Heart left ventricle (tissue), 16 donors: ENCODE measurements around the gene CDCA5. TPM values are rescaled to one million over a fixed set of nuclear protein-coding genes. Genes with fewer than 3 reads are reported as not detected.

ENCODE experiments used
- ATAC-seq, 4 donors: fragments of 200-7000 bp; cut with Tn5 transposase; one replicate each; pipeline ENCODE4 v1.9.1; 2020 to 2022; ENCODE audit warnings: moderate library complexity in 4 of 4, mild to moderate bottlenecking in 3 of 4, moderate number of reproducible peaks in 1 of 4
- DNase-seq, 5 donors: peaks; one replicate each; pipeline ENCODE4 v3.0.0-alpha.2; 2020
- H3K27ac ChIP-seq, 12 donors: fragments of 200-600 bp; sonication (generic) in 4 of 12; one replicate each; pipeline versions ENCODE4 v1.5.0 to v1.8.0; 2016 to 2022; ENCODE audit warnings: mild to moderate bottlenecking in 2 of 12
- H3K27me3 ChIP-seq, 9 donors: fragments of 200-600 bp; sonication (generic) in 2 of 9; one replicate each; pipeline versions ENCODE4 v1.5.1 to v1.8.0; 2016 to 2022; ENCODE audit warnings: mild to moderate bottlenecking in 3 of 9
- H3K36me3 ChIP-seq, 9 donors: fragments of 200-600 bp; sonication (generic) in 2 of 9; one replicate each; pipeline versions ENCODE4 v1.5.0 to v1.8.0; 2018 to 2022; ENCODE audit warnings: mild to moderate bottlenecking in 2 of 9
- H3K4me1 ChIP-seq, 12 donors: fragments of 200-600 bp; sonication (generic) in 4 of 12; one replicate each; pipeline versions ENCODE4 v1.5.0 to v1.8.0; 2016 to 2022; ENCODE audit warnings: mild to moderate bottlenecking in 3 of 12
- H3K4me3 ChIP-seq, 12 donors: fragments of 200-600 bp; sonication (generic) in 4 of 12; one replicate each; pipeline versions ENCODE4 v1.5.0 to v1.8.0; 2017 to 2022; ENCODE audit warnings: mild to moderate bottlenecking in 9 of 12, moderate library complexity in 4 of 12
- H3K9me3 ChIP-seq, 12 donors: fragments of 200-600 bp; sonication (generic) in 4 of 12; one replicate each; pipeline versions ENCODE4 v1.5.0 to v1.8.0; 2016 to 2022; ENCODE audit warnings: mild to moderate bottlenecking in 1 of 12
- CTCF ChIP-seq, 12 donors: fragments of 200-600 bp; sonication (generic) in 4 of 12; IDR thresholded peaks; one replicate each; pipeline versions ENCODE4 v1.5.0 to v1.8.0; 2018 to 2022; ENCODE audit warnings: antibody characterized with exemption in 12 of 12, mild to moderate bottlenecking in 5 of 12
- POLR2A ChIP-seq, 2 donors: fragments of 450-650 bp; IDR thresholded peaks; one replicate each; pipeline ENCODE4 v1.6.1; 2017; ENCODE audit warnings: antibody characterized with exemption in 2 of 2, mild to moderate bottlenecking in 2 of 2, moderate library complexity in 2 of 2
- WGBS, 4 donors: extraction: QIAGEN DNeasy Blood & Tissue Kit in 2 of 4; methylation state at CpG; one replicate each; pipeline versions ENCODE4 v1.1.5 to v1.1.7; 2013 to 2018; 5-methylcytosine and 5-hydroxymethylcytosine counted together
- intact Hi-C, 10 donors: fragments of 100-400 bp; cut with DNase I; formaldehyde crosslinking; loops; one replicate each; pipeline versions ENCODE4 v1.11.1 to v1.14.2; 2022
- polyA plus RNA-seq, 2 donors: library from polyadenylated mRNA; stranded (reverse); fragments of 200-250 nt; gene quantifications; one replicate each; pipeline ENCODE4 v1.2.3, GENCODE V29; 2013
- total RNA-seq, 9 donors: library from RNA; depleted of rRNA in 2 of 9; stranded (reverse); fragments of >200 nt in 2 of 9; fragmentation: NEBNext Ultra II Directional in 3 of 9; extraction: Animal tissue kit (Norgen Biotek cat#: 25700) in 3 of 9; gene quantifications; one replicate each; pipeline versions ENCODE4 v1.1.0 to v1.2.4, GENCODE V29; 2016 to 2023
- donor health status: ischemic (EF 13 %, LVEDD 7.1; RV severe dilation, severe dysfunction).
- donor health status: healthy with polysubstance abuse.
- donor health status: DM: no; HTN: yes; CAD: no.
- donor health status: DM: no; HTN: no; CAD: no.
- donor health status: ischemic (EF 25% LVEDD 6.9; RV normal size, moderate dysfunction).
- donor health status: ischemic (EF 25% LVEDD 5.7; RV mildly dilated, moderate dysfunction).
- donor health status: healthy.
- donor health status: DM: yes; HTN: yes; CAD: no.
- donor health status: ischemic (EF 35%, LVEDD 5.7; RV mildly dilated, moderate dysfunction).
- donor health status: nonischemic (EF 11% LVEDD 7.7; RV severe dilation, severe dysfunction).
- donor health status: DM: yes; HTN: yes; CAD: no.
- donor health status: PGD.
- donor health status: ischemic (EF 29% LVEDD 5.4; RV normal size, mild dysfunction).
- donor health status: nonischemic (EF 23%, LVEDD 6.1; RV moderate dilation, normal function).

The CDCA5 gene
- total and polyA plus RNA-seq, 11 donors = 0.38 to 11.6 (median 0.81) TPM

- intact Hi-C loops = loop anchor here in 1 of 10 donors (10.0 kb wide), 1 partner anchor 201 kb away; the partner anchor contains the start of gene PPP2R5B
- H3K9me3 ChIP-seq = no peaks in the 10 kb centered on the region
- H3K36me3 ChIP-seq = peaks cover 0 to 73% (median 69%) of the 10 kb centered on the region in 9 donors
- TF ChIP-seq POLR2A (IDR thresholded peaks at IDR 0.05) (no peak), CTCF (IDR thresholded peaks at IDR 0.05) (no peak)
- ATAC-seq (no peak), DNase-seq (no peak)
- 88 to 93% (median 91%) methylated on average over 12 of the region's 12 CpGs for WGBS, 4 donors
- H3K27ac ChIP-seq = no peak overlapping the region
- peaks cover 0 to 24% (median 19%) of the 10 kb centered on the region in 12 donors for H3K4me1 ChIP-seq
- no peak overlapping the region for H3K4me3 ChIP-seq
- no peaks in the 10 kb centered on the region for H3K27me3 ChIP-seq
Measured at GRCh38 chr11:65125197-65126056, 41.6 kb upstream of the CDCA5 start.

- ATAC-seq = no peak
- DNase-seq = no peak
- H3K9me3 ChIP-seq = no peaks in the 10 kb centered on the region
- no peak overlapping the region for H3K27ac ChIP-seq
- H3K4me1 ChIP-seq = peaks cover 0 to 29% (median 20%) of the 10 kb centered on the region in 12 donors
- H3K36me3 ChIP-seq = peaks cover 0 to 73% (median 69%) of the 10 kb centered on the region in 9 donors
- no peak for TF ChIP-seq CTCF (IDR thresholded peaks at IDR 0.05)
- no peak for TF ChIP-seq POLR2A (IDR thresholded peaks at IDR 0.05)
- H3K27me3 ChIP-seq = no peaks in the 10 kb centered on the region
- WGBS, 4 donors = 86 to 93% (median 91%) methylated on average over 5 of the region's 5 CpGs
- intact Hi-C loops = loop anchor here in 3 of 10 donors (5.0 to 10.0 kb wide), 2 partner anchors 58 to 200 kb away; partner anchors contain the start of genes CAPN1 (in 2 of the 3) and PPP2R5B (in 1 of the 3)
- no peak overlapping the region for H3K4me3 ChIP-seq
Measured at GRCh38 chr11:65124480-65125196, 40.8 kb upstream of the CDCA5 start.

DNA sequence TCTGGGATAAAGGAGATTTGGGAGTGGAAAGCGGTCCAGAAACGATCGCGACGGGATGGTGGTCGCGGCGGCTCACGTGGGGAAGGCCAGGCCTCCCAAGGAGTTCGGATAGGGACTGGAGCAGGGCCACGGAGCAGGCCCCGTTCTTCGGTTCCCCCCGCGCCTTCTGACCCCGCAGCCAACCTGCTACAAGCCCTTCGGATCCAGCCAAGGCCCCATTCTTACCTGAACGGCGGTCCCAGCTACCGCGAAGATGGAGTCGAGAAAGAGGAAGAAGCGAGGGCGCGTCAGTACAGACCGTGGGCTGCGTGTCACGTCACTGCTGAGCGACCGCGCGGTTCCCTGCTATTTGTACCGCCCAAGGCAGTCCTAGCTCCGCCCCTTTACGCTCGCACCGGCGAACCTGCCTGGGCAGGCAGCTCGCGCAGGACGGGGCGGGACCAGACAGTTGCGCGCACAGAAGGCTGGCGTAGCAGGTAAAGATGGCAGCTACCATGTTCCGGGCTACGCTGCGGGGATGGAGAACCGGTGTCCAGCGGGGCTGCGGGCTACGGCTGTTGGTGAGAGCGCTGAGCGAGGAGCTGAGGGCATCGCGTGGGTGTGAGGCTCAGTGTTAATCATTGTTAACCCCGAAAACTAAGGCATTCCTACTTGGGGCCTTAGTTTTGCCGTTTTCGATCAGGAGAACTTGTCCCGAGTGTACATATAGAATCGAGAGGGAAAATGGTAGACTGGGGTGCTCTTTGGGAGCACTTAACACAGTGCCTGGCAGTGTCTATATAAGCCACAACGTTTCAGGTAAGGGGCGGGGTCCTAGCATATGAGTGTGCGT, 38.2 kb upstream of the CDCA5 start, which contains the start of the genes FAU and MRPL49:
Gene FAU, minus strand, starts transcription at position 270 of the 832 bp plus-strand sequence. CDS start 321 bp downstream, outside the sequence.
Gene MRPL49, plus strand, starts transcription at position 457 of the 832 bp plus-strand sequence. Its CDS starts 26 bp downstream, at position 483.
- ATAC-seq (peak; percentile 89 to 95 (median 92)), DNase-seq (peak; percentile 98 to 99 (median 98))
- Histone ChIP-seq H3K9me3 (no peaks in the 10 kb centered on the region), H3K27me3 (no peaks in the 10 kb centered on the region), H3K4me3 (peak within 1 kb of the TSS; percentile 70 to 98 (median 84)), H3K27ac (peak within 1 kb of the TSS; percentile 13 to 96 (median 87)), H3K36me3 (peaks cover 0 to 66% (median 61%) of the 10 kb centered on the region in 9 donors), H3K4me1 (peaks cover 0 to 36% (median 22%) of the 10 kb centered on the region in 12 donors)
- 0 to 1% (median 1%) methylated on average over 44 to 64 of the region's 64 CpGs for WGBS, 4 donors
- peak; percentile 58 to 93 for TF ChIP-seq POLR2A (IDR thresholded peaks at IDR 0.05)
- no peak for TF ChIP-seq CTCF (IDR thresholded peaks at IDR 0.05)
- intact Hi-C loops = loop anchor here in 4 of 10 donors (1.0 to 10.0 kb wide), 5 partner anchors 25 to 197 kb away; partner anchors contain the start of genes CAPN1 (in 2 of the 4), CDCA5 (in 2 of the 4), ZFPL1 (in 2 of the 4) and PPP2R5B (in 1 of the 4)
